ENCODE measurements around the gene MYO7A.

Gene MYO7A

DNA sequence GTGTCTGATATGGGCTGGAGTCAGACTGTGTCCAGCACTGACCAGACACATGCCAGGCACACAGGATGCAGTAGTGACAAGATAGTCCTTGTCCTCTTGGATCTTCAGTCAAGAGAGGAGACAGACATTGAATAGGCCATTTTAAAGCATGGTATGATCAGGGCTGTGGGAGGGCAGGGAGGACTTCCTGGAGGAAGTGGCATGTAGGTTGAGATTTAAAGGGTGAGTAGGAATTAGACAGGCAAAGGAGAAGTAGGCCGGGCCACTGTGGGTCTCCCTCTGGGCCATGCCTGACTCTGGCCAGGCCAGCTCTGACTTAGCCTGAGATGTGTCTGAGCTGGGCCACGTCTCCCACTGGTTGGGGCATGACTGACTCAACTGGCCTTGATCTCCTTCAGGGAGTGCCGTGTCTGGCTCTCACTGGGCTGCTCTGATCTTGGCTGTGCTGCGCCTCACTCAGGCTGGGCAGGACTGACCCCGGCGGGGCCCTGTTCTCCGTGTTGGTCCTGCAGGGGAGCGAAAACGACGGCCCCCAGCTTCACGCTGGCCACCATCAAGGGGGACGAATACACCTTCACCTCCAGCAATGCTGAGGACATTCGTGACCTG, 71.2 kb downstream of the MYO7A start:
- H3K27ac ChIP-seq, result no peak overlapping the region
- no peak for TF ChIP-seq ZFX (IDR thresholded peaks at IDR 0.05; ENCODE audit: borderline replicate concordance)
- TF ChIP-seq, protein P1, sequence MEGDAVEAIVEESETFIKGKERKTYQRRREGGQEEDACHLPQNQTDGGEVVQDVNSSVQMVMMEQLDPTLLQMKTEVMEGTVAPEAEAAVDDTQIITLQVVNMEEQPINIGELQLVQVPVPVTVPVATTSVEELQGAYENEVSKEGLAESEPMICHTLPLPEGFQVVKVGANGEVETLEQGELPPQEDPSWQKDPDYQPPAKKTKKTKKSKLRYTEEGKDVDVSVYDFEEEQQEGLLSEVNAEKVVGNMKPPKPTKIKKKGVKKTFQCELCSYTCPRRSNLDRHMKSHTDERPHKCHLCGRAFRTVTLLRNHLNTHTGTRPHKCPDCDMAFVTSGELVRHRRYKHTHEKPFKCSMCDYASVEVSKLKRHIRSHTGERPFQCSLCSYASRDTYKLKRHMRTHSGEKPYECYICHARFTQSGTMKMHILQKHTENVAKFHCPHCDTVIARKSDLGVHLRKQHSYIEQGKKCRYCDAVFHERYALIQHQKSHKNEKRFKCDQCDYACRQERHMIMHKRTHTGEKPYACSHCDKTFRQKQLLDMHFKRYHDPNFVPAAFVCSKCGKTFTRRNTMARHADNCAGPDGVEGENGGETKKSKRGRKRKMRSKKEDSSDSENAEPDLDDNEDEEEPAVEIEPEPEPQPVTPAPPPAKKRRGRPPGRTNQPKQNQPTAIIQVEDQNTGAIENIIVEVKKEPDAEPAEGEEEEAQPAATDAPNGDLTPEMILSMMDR (IDR thresholded peaks at IDR 0.05), result no peak

DNA sequence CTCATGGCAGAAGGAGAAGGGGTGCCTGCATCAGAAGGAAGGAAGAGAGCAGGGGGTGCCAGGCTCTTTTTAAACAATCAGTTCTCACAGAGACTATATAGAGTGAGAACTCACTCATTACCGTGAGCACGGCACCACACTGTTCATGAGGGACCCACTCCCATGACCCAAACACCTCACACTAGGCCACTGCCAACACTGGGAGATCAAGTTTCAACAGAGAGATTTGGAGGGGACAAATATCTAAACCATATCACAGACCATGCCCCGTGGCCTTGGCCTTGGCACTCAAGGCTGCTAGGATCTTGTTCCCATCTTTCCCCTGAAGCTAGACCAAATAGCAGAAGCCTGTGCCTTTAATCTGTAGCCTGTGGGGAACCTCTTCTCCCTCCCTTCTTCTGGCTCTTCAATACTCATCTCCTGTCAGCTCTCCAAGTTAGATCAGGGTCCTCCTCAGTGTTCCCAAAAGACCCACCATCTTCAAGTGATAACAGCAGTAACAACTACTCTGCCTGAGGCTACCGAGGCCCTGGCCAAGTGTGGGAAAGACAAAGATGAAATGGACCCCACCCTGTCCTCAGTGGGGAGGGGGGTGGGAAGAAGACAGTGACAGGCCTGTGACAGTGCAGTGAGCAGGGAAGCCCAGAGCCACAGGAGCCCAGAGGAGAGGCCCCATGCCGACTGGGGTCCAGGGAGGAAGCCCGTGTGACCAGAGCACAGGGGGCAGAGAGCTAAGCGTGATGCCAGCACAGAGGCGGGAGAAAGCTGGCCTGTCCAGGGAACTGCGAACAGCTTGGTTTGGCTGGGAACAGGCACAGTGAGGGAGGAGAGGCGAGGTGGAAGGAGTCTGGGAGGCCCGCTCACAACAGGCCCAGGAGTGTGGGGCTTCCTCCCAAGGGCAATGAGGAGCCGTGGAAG, 72.6 kb downstream of the MYO7A start:
- TF ChIP-seq, protein P1 (IDR thresholded peaks at IDR 0.05), result no peak
- no peak for TF ChIP-seq ZFX (IDR thresholded peaks at IDR 0.05; ENCODE audit: borderline replicate concordance)

DNA sequence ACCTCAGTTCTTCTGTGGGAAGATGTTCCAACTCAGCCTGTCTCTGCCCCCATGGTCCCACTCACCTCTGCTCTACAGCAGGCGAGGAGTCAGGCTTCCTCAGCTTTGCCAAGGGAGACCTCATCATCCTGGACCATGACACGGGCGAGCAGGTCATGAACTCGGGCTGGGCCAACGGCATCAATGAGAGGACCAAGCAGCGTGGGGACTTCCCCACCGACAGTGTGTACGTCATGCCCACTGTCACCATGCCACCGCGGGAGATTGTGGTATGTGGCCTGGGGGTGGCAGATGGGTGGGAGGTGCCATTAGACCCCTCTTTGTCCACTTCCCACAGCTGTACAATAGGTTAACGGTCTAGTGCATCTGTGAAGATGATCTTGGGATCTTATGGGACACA, 73.3 kb downstream of the MYO7A start:
- H3K27ac ChIP-seq, result no peak overlapping the region

More for the DNA sequence above, 72.6 kb downstream of the MYO7A start:
- no peak overlapping the region for H3K27ac ChIP-seq

DNA sequence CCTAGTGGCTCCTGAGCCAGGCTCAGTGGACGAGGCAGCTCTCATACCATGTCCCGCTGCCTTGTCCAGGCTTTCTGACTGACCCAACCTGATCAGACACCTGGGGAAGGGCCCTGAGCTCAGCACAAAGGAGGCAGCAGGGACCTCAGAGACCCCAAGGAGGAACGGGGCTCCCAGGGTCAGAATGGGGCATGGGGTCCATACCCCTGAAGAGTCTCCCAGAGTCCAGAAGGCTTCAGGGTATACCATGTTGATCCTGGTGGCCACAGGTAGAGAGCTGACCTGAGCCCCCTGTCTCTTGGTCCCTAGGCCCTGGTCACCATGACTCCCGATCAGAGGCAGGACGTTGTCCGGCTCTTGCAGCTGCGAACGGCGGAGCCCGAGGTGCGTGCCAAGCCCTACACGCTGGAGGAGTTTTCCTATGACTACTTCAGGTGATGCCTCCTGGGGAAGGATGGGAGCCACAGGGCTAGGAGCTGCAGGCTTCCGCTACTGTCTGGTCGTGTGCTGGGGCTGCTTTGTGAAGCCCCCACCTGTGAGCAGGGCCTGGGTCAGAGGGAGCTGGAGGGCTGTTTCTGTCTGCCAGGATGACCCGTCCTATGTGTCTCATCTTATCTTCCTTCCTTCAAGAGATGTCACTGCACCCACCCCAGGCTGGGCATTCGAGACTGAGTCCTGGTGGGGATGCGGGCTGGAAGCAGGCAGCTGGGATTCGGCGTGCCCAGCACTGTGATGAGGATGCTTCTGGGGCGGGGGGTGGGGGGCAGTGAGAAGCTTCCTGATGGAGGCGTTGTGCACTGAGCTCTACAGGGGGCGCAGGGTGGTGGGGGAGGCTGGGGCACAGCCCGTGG, 74.2 kb downstream of the MYO7A start:
- no peak overlapping the region for H3K27ac ChIP-seq
- no peak for TF ChIP-seq ZFX (IDR thresholded peaks at IDR 0.05; ENCODE audit: borderline replicate concordance)
- TF ChIP-seq, protein P1 (IDR thresholded peaks at IDR 0.05), result no peak

More for the DNA sequence above, 73.3 kb downstream of the MYO7A start:
- no peak for TF ChIP-seq ZFX (IDR thresholded peaks at IDR 0.05; ENCODE audit: borderline replicate concordance)
- TF ChIP-seq, protein P1 (IDR thresholded peaks at IDR 0.05), result no peak

DNA sequence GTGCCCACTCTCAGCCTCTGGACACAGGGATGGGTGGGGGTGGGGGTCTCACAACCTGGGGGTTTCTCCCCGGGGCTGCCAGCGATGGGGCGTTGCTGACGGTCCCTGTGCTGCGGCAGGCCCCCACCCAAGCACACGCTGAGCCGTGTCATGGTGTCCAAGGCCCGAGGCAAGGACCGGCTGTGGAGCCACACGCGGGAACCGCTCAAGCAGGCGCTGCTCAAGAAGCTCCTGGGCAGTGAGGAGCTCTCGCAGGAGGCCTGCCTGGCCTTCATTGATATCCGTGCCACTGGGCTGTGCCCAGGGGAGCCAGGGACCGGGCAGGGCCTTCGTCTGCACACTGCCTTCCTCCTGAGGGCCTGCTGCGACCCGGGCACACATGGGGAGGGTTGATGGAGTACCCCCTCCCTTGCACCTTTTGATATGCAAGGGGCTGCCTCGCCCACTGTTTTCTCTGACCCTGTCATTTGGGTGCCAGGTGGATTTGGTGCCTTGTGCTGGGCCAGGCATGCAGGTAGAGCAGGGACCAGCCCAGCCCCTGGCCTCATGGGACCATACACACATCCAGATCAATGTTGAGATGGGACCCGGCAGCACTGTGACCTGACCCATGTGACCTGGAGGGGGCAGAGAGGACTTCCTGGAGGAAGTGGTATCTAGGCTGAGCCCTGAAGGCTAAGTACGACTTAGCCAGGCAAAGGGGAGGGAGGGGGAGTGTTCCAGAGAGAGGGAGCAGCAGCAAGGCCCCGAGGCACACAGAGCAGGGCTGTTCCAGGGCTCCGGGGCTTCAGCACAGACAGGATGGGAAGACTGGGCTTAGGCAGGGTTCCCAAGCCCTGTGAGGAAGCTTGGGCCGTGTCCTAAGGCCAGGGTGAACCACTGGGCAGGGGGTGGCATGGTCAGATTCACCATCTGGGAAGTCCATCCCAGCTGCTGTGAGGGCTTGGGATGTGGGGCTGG, 75.2 kb downstream of the MYO7A start:
- TF ChIP-seq, protein P1 (IDR thresholded peaks at IDR 0.05), result no peak
- no peak for TF ChIP-seq ZFX (IDR thresholded peaks at IDR 0.05; ENCODE audit: borderline replicate concordance)
- no peak overlapping the region for H3K27ac ChIP-seq
